SK-N-SH treated with all-trans-retinoic acid at 6 μM for 48 hours (cell line): ENCODE results near the gene PTTG1.

Source experiments
- ATAC-seq: fragments of 200-7000 bp; cut with Tn5 transposase; 3 replicates; pipeline ENCODE4 v1.9.1; 2020; ENCODE audit warnings: mild to moderate bottlenecking, moderate library complexity
- ARNTL ChIP-seq: fragments of 450-650 bp; formaldehyde crosslinking; IDR thresholded peaks from 2 replicates; pipeline ENCODE4 v1.5.0; 2020; ENCODE audit warnings: low read depth, mild to moderate bottlenecking, moderate library complexity, borderline replicate concordance
- BACH2 ChIP-seq: fragments of 250-450 bp; sonication (Bioruptor Pico); IDR thresholded peaks from 2 replicates; pipeline ENCODE4 v1.9.0; 2021; ENCODE audit warnings: mild to moderate bottlenecking, borderline replicate concordance
- CREB5 ChIP-seq: fragments of 250-450 bp; sonication (Bioruptor Pico); IDR thresholded peaks from 2 replicates; pipeline ENCODE4 v1.5.1; 2020; ENCODE audit warnings: low read depth, mild to moderate bottlenecking, moderate library complexity
- CSDC2 ChIP-seq: fragments of 250-450 bp; sonication (Bioruptor Pico); IDR thresholded peaks from 2 replicates; pipeline ENCODE4 v1.5.0; 2020; ENCODE audit warnings: mild to moderate bottlenecking, moderate library complexity
- CSRNP3 ChIP-seq: fragments of 250-450 bp; sonication (Bioruptor Pico); IDR thresholded peaks from 2 replicates; pipeline ENCODE4 v1.5.1; 2021; ENCODE audit warnings: mild to moderate bottlenecking, moderate library complexity
- ESRRG ChIP-seq: fragments of 250-450 bp; sonication (Bioruptor Pico); IDR thresholded peaks from 2 replicates; pipeline ENCODE4 v1.6.1; 2021; ENCODE audit warnings: mild to moderate bottlenecking
- GLIS3 ChIP-seq: fragments of 250-450 bp; sonication (Bioruptor Pico); IDR thresholded peaks from 2 replicates; pipeline ENCODE4 v1.5.0; 2020; ENCODE audit warnings: mild to moderate bottlenecking, moderate library complexity
- ISL1 ChIP-seq: fragments of 250-450 bp; sonication (Bioruptor Pico); IDR thresholded peaks from 2 replicates; pipeline ENCODE4 v2.1.2; 2022; ENCODE audit warnings: mild to moderate bottlenecking, moderate library complexity
- PATZ1 ChIP-seq: fragments of 250-450 bp; sonication (Bioruptor Pico); IDR thresholded peaks from 2 replicates; pipeline ENCODE4 v1.8.0; 2020; ENCODE audit warnings: mild to moderate bottlenecking, moderate library complexity, borderline replicate concordance
- POU6F1 ChIP-seq: fragments of 250-450 bp; sonication (Bioruptor Pico); IDR thresholded peaks from 2 replicates; pipeline ENCODE4 v1.8.0; 2021; ENCODE audit warnings: low read depth, mild to moderate bottlenecking, moderate library complexity, borderline replicate concordance
- PPARA ChIP-seq: fragments of 250-450 bp; sonication (Bioruptor Pico); IDR thresholded peaks from 2 replicates; pipeline ENCODE4 v1.5.0; 2020; ENCODE audit warnings: mild to moderate bottlenecking, borderline replicate concordance
- RARB ChIP-seq: fragments of 250-450 bp; sonication (Bioruptor Pico); IDR thresholded peaks from 2 replicates; pipeline ENCODE4 v1.8.0; 2021; ENCODE audit warnings: mild to moderate bottlenecking, moderate library complexity
- SNAI2 ChIP-seq: fragments of 250-450 bp; sonication (Bioruptor Pico); IDR thresholded peaks from 2 replicates; pipeline ENCODE4 v1.5.0; 2020; ENCODE audit warnings: mild to moderate bottlenecking, moderate library complexity
- TCF4 ChIP-seq: fragments of 250-450 bp; sonication (Bioruptor Pico); IDR thresholded peaks from 2 replicates; pipeline ENCODE4 v1.8.0; 2021; ENCODE audit warnings: mild to moderate bottlenecking, moderate library complexity, borderline replicate concordance
- TOX ChIP-seq: fragments of 250-450 bp; sonication (Bioruptor Pico); IDR thresholded peaks from 2 replicates; pipeline ENCODE4 v1.8.0; 2021; ENCODE audit warnings: mild to moderate bottlenecking, moderate library complexity, borderline replicate concordance
- TSHZ2 ChIP-seq: fragments of 250-450 bp; sonication (Bioruptor Pico); IDR thresholded peaks from 2 replicates; pipeline ENCODE4 v1.5.0; 2020; ENCODE audit warnings: mild to moderate bottlenecking, moderate library complexity
- ZFP3 ChIP-seq: fragments of 250-450 bp; sonication (Bioruptor Pico); IDR thresholded peaks from 2 replicates; pipeline ENCODE4 v1.5.0; 2020; ENCODE audit warnings: mild to moderate bottlenecking, moderate library complexity
- ZFP30 ChIP-seq: fragments of 450-650 bp; formaldehyde crosslinking; IDR thresholded peaks from 2 replicates; pipeline ENCODE4 v1.5.0; 2022; ENCODE audit warnings: mild to moderate bottlenecking, moderate library complexity
- ZNF565 ChIP-seq: fragments of 450-650 bp; formaldehyde crosslinking; conservative IDR thresholded peaks from 2 replicates; pipeline ENCODE4 v1.5.0; 2020; ENCODE audit warnings: low read depth, mild to moderate bottlenecking, moderate library complexity
- ZNF8 ChIP-seq: fragments of 450-650 bp; formaldehyde crosslinking; IDR thresholded peaks from 2 replicates; pipeline ENCODE4 v1.5.0; 2020; ENCODE audit warnings: mild to moderate bottlenecking, moderate library complexity

Gene PTTG1

GRCh38 chr5:160439205-160439600 is 17.5 kb downstream of the PTTG1 start:
- peak; percentile 97 for ATAC-seq
- TF ChIP-seq CSDC2 (CRISPR knock-in tag), result no peak
- TF ChIP-seq PPARA (CRISPR knock-in tag), result no peak
- TF ChIP-seq ZFP3 (CRISPR knock-in tag), result no peak
- no peak for TF ChIP-seq ZFP30 (CRISPR knock-in tag)
- TF ChIP-seq CSRNP3 (CRISPR knock-in tag), result no peak
- no peak for TF ChIP-seq ISL1 (CRISPR knock-in tag)

- no peak for ATAC-seq
- no peak for TF ChIP-seq ISL1 (CRISPR knock-in tag)
- no peak for TF ChIP-seq PPARA (CRISPR knock-in tag)
- TF ChIP-seq CSRNP3 (CRISPR knock-in tag), result no peak
- TF ChIP-seq POU6F1 (CRISPR knock-in tag), result no peak
- TF ChIP-seq ESRRG (CRISPR knock-in tag), result no peak
- TF ChIP-seq ZNF8 (CRISPR knock-in tag), result no peak
- no peak for TF ChIP-seq GLIS3
- TF ChIP-seq TCF4 (CRISPR knock-in tag), result no peak
- TF ChIP-seq TSHZ2 (CRISPR knock-in tag), result no peak
- no peak for TF ChIP-seq SNAI2 (CRISPR knock-in tag)
- no peak for TF ChIP-seq RARB (CRISPR knock-in tag)
- TF ChIP-seq BACH2, result no peak
- no peak for TF ChIP-seq ZNF565 (CRISPR knock-in tag)
- TF ChIP-seq ZFP30 (CRISPR knock-in tag), result no peak
- TF ChIP-seq ZFP3 (CRISPR knock-in tag), result no peak
- TF ChIP-seq PATZ1, result no peak
- no peak for TF ChIP-seq TOX (CRISPR knock-in tag)
- no peak for TF ChIP-seq ARNTL (CRISPR knock-in tag)
- no peak for TF ChIP-seq CREB5 (CRISPR knock-in tag)
- no peak for TF ChIP-seq CSDC2 (CRISPR knock-in tag)
These were observed 19.7 kb downstream of the PTTG1 start for GRCh38 chr5:160441311-160441781.
